DOHH2 (cell line): Measurements from ENCODE around the gene EIF5A.
A peak's percentile ranks its signal among the peaks of the same experiment; 100 is the strongest.

Source experiments
- H3F3A ChIP-seq: fragments of 200-600 bp; sonication (generic), shearing (Covaris generic); 2 replicates; pipeline ENCODE4 v1.6.0; 2016; ENCODE audit warnings: antibody characterized with exemption, mild to moderate bottlenecking; ENCODE audit not compliant: control insufficient read depth, insufficient read depth
- H3K27ac ChIP-seq: fragments of 200-600 bp; sonication (generic); 2 replicates; pipeline ENCODE4 v1.5.1; 2014; ENCODE audit warnings: low read depth, mild to moderate bottlenecking, low read length, moderate library complexity
- H3K27me3 ChIP-seq: fragments of 200-600 bp; sonication (generic); 2 replicates; pipeline ENCODE4 v1.6.1; 2014; ENCODE audit warnings: mild to moderate bottlenecking, low read length, mixed read lengths; ENCODE audit not compliant: control insufficient read depth
- H3K36me3 ChIP-seq: fragments of 200-600 bp; sonication (generic); 2 replicates; pipeline ENCODE4 v1.6.1; 2014; ENCODE audit warnings: mild to moderate bottlenecking, low read length, moderate library complexity, mixed read lengths; ENCODE audit not compliant: control insufficient read depth
- H3K4me1 ChIP-seq: fragments of 200-600 bp; sonication (generic); 2 replicates; pipeline ENCODE4 v1.6.1; 2014; ENCODE audit warnings: mild to moderate bottlenecking, low read length, mixed read lengths; ENCODE audit not compliant: control insufficient read depth
- H3K4me2 ChIP-seq: fragments of 200-600 bp; sonication (generic); 2 replicates; pipeline ENCODE4 v1.6.0; 2014; ENCODE audit warnings: mild to moderate bottlenecking, low read length, moderate library complexity
- H3K4me3 ChIP-seq: fragments of 200-600 bp; sonication (generic); 2 replicates; pipeline ENCODE4 v1.5.1; 2014; ENCODE audit warnings: mild to moderate bottlenecking, low read length, mixed read lengths
- H3K79me2 ChIP-seq: fragments of 200-600 bp; sonication (generic); 2 replicates; pipeline ENCODE4 v1.6.1; 2014; ENCODE audit warnings: mild to moderate bottlenecking, low read length, mixed read lengths; ENCODE audit not compliant: control insufficient read depth
- H3K9me2 ChIP-seq: fragments of 200-600 bp; sonication (generic); replicated peaks from 2 replicates; pipeline ENCODE4 v1.6.1; 2014; ENCODE audit warnings: mild to moderate bottlenecking, low read length, mixed read lengths; ENCODE audit not compliant: control insufficient read depth
- H3K9me3 ChIP-seq: fragments of 200-600 bp; sonication (generic); 2 replicates; pipeline ENCODE4 v1.6.1; 2014; ENCODE audit warnings: antibody characterized with exemption, low read length, mixed read lengths; ENCODE audit not compliant: control insufficient read depth, insufficient read depth
- H4K20me1 ChIP-seq: fragments of 200-600 bp; sonication (generic); 2 replicates; pipeline ENCODE4 v1.6.0; 2014; ENCODE audit warnings: low read depth, mild to moderate bottlenecking, antibody characterized with exemption, low read length, moderate library complexity; ENCODE audit not compliant: control insufficient read depth, insufficient read depth
- CTCF ChIP-seq: fragments of 200-600 bp; sonication (generic); IDR thresholded peaks from one replicate; pipeline ENCODE4 v1.5.1; 2014; ENCODE audit warnings: antibody characterized with exemption, mild to moderate bottlenecking, low read depth, low read length; ENCODE audit not compliant: poor library complexity, severe bottlenecking
- EZH2phosphoT487 ChIP-seq: fragments of 200-600 bp; sonication (generic); IDR thresholded peaks from 2 replicates; pipeline ENCODE4 v1.6.1; 2017; ENCODE audit warnings: borderline replicate concordance, mild to moderate bottlenecking, antibody characterized with exemption, low read length, moderate library complexity, mixed read lengths

The EIF5A gene

GRCh38 chr17:7323731-7324437, 16.5 kb downstream of the EIF5A start:
- Histone ChIP-seq H3K9me3 (no peaks in the 10 kb centered on the region), H3K27ac (no peak overlapping the region), H3K4me2 (no peak overlapping the region), H3K36me3 (peaks cover 73% of the 10 kb centered on the region), H3K4me3 (no peak overlapping the region), H3K9me2 (no peaks in the 10 kb centered on the region), H3K79me2 (peaks cover 40% of the 10 kb centered on the region), H4K20me1 (no peaks in the 10 kb centered on the region), H3F3A (no peaks in the 10 kb centered on the region), H3K27me3 (no peaks in the 10 kb centered on the region), H3K4me1 (peaks cover 16% of the 10 kb centered on the region)
- TF ChIP-seq EZH2phosphoT487 (no peak), CTCF (peak; percentile 98)

- Histone ChIP-seq H3K27ac (no peak overlapping the region), H3K9me2 (no peaks in the 10 kb centered on the region), H3K9me3 (no peaks in the 10 kb centered on the region), H3K4me2 (no peak overlapping the region), H3K27me3 (no peaks in the 10 kb centered on the region), H3K79me2 (peaks cover 41% of the 10 kb centered on the region), H3K36me3 (peaks cover 72% of the 10 kb centered on the region), H3F3A (no peaks in the 10 kb centered on the region), H4K20me1 (no peaks in the 10 kb centered on the region), H3K4me3 (no peak overlapping the region), H3K4me1 (peaks cover 16% of the 10 kb centered on the region)
- TF ChIP-seq EZH2phosphoT487 (no peak), CTCF (peak; percentile 33)
Observed at GRCh38 chr17:7324438-7324779, 17.0 kb downstream of the EIF5A start.

GRCh38 chr17:7325031-7325528, 17.7 kb downstream of the EIF5A start:
- Histone ChIP-seq H3K27ac (no peak overlapping the region), H3K9me3 (no peaks in the 10 kb centered on the region), H3K9me2 (no peaks in the 10 kb centered on the region), H3K79me2 (peaks cover 41% of the 10 kb centered on the region), H3K4me2 (no peak overlapping the region), H3K36me3 (peaks cover 70% of the 10 kb centered on the region), H3K27me3 (no peaks in the 10 kb centered on the region), H4K20me1 (no peaks in the 10 kb centered on the region), H3K4me3 (no peak overlapping the region), H3F3A (peaks cover 4% of the 10 kb centered on the region), H3K4me1 (peaks cover 20% of the 10 kb centered on the region)
- no peak for TF ChIP-seq CTCF
- no peak for TF ChIP-seq EZH2phosphoT487
